ENCODE results near the gene CHST9.

Gene CHST9

GRCh38 chr18:26865557-26865956, 319.6 kb downstream of the CHST9 start, which contains the start of gene AQP4:
TSS of gene AQP4 (minus strand) at chr18:26865707. CDS start at chr18:26865689, 18 bp downstream.
- peaks cover 13% of the 10 kb centered on the region for H3K27me3 Mint-ChIP-seq
- no peaks in the 10 kb centered on the region for H3K4me1 Mint-ChIP-seq
- H3K27ac Mint-ChIP-seq, result no peak within 1 kb of the TSS
- no peaks in the 10 kb centered on the region for H3K36me3 Mint-ChIP-seq
- no peaks in the 10 kb centered on the region for H3K9me3 Mint-ChIP-seq
- no peak within 1 kb of the TSS for H3K4me3 Mint-ChIP-seq

GRCh38 chr18:26864658-26865057, 320.4 kb downstream of the CHST9 start:
- Mint-ChIP-seq H3K9me3 (no peaks in the 10 kb centered on the region), H3K4me3 (no peak overlapping the region), H3K27me3 (peaks cover 13% of the 10 kb centered on the region), H3K36me3 (no peaks in the 10 kb centered on the region), H3K27ac (no peak overlapping the region), H3K4me1 (no peaks in the 10 kb centered on the region)

- H3K36me3 Mint-ChIP-seq, result no peaks in the 10 kb centered on the region
These were observed 321.1 kb downstream of the CHST9 start for GRCh38 chr18:26863921-26864497.

GRCh38 chr18:26863122-26863879, 321.8 kb downstream of the CHST9 start:
- Mint-ChIP-seq H3K36me3 (no peaks in the 10 kb centered on the region), H3K4me3 (no peak overlapping the region), H3K27ac (no peak overlapping the region), H3K27me3 (peaks cover 13% of the 10 kb centered on the region), H3K9me3 (no peaks in the 10 kb centered on the region), H3K4me1 (no peaks in the 10 kb centered on the region)

More at GRCh38 chr18:26863921-26864497, 321.1 kb downstream of the CHST9 start:
- H3K4me3 Mint-ChIP-seq, result no peak overlapping the region
- no peaks in the 10 kb centered on the region for H3K4me1 Mint-ChIP-seq
- H3K9me3 Mint-ChIP-seq, result no peaks in the 10 kb centered on the region
- no peak overlapping the region for H3K27ac Mint-ChIP-seq
- peaks cover 13% of the 10 kb centered on the region for H3K27me3 Mint-ChIP-seq

GRCh38 chr18:26862084-26862483, 323.0 kb downstream of the CHST9 start:
- H3K36me3 Mint-ChIP-seq, result no peaks in the 10 kb centered on the region
- H3K4me3 Mint-ChIP-seq, result no peak overlapping the region
- no peaks in the 10 kb centered on the region for H3K4me1 Mint-ChIP-seq
- no peak overlapping the region for H3K27ac Mint-ChIP-seq
- H3K27me3 Mint-ChIP-seq, result peaks cover 13% of the 10 kb centered on the region
- H3K9me3 Mint-ChIP-seq, result no peaks in the 10 kb centered on the region
